ENCODE data around the gene SLC25A39.

DNA sequence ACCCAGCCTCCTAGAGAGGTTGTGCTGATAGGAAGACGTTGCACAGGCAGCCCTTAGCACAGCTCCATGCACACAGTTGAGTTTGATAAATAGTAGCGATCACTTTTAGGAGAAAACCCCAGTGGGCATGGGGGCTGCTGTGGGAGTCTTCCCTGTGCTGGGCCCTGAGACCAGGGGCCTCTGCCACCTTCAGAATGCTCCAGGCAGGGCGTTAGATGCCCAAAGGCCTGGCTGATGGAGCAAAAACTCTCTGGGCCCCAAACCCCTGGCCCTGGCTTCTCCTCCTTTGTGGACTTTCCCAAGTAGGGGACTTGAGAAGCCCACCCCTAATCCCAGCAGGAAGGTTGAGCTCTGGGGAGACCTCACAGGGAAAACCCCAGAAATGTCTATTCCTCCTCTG, 42.4 kb downstream of the SLC25A39 start:
- TF ChIP-seq CTCF (IDR thresholded peaks at IDR 0.05) (no peak), POLR2A (IDR thresholded peaks at IDR 0.05) (no peak)

Measured in vagina (tissue), 2 donors.